ENCODE results near the gene TDRD12. TPM values are rescaled to one million over a fixed set of nuclear protein-coding genes. Genes with fewer than 3 reads are reported as not detected.
"Not testable (repeated sequence)": the region's sequence is repeated elsewhere in the genome, so short reads cannot be mapped to it uniquely, and the experiment has no call there.

TDRD12 gene
- polyA plus RNA-seq, 3 donors = 0.05 TPM; not detected in 2

- Histone ChIP-seq H3K9ac (ENCODE audit: insufficient read depth, low read length, poor library complexity, severe bottlenecking) (no peak overlapping the region), H3K9me3 (replicated peaks in 1 of 2; ENCODE audit: control insufficient read depth in 1 of 2, insufficient read depth in 1 of 2, low read length in 2 of 2) (peaks cover 0 to 5% of the 10 kb centered on the region in 2 donors), H3K79me2 (ENCODE audit: insufficient read depth, low read length) (no peaks in the 10 kb centered on the region), H3K4me1 (ENCODE audit: control insufficient read depth in 1 of 2, insufficient read depth in 2 of 2, low read length in 2 of 2) (no peaks in the 10 kb centered on the region), H3K4me3 (replicated peaks in 1 of 3; ENCODE audit: low read depth in 2 of 3, low read length in 3 of 3) (no peak overlapping the region), H2AFZ (ENCODE audit: insufficient read depth, low read depth, low read length, poor library complexity, severe bottlenecking) (no peak overlapping the region), H3K27me3 (ENCODE audit: control insufficient read depth in 2 of 2, insufficient read depth in 2 of 2, low read length in 2 of 2) (no peaks in the 10 kb centered on the region), H3K4me2 (replicated peaks; ENCODE audit: extremely low read depth, low read length, poor library complexity, severe bottlenecking) (no peak overlapping the region), H4K20me1 (ENCODE audit: insufficient read depth, low read length) (no peaks in the 10 kb centered on the region), H3K36me3 (replicated peaks in 1 of 2; ENCODE audit: control insufficient read depth in 1 of 2, insufficient read depth in 2 of 2, low read length in 2 of 2) (no peaks in the 10 kb centered on the region), H3K27ac (ENCODE audit: low read depth in 1 of 2, low read length in 2 of 2) (no peak overlapping the region)
- no peak for DNase-seq
- Mint-ChIP-seq H3K27me3 (ENCODE audit: low read depth in 3 of 3) (peaks cover 1 to 8% (median 7%) of the 10 kb centered on the region in 3 donors), H3K4me3 (no peak overlapping the region), H3K9me3 (peaks cover 3 to 15% (median 4%) of the 10 kb centered on the region in 7 donors), H3K36me3 (no peaks in the 10 kb centered on the region), H3K27ac (no peak overlapping the region), H3K4me1 (no peaks in the 10 kb centered on the region)
- no peak for TF ChIP-seq CTCF (IDR thresholded peaks at IDR 0.05)
- WGBS (ENCODE audit: insufficient coverage) = no CpG with 5 or more reads among the region's 3 CpGs
- intact Hi-C loops (cut with micrococcal nuclease) = no loop called here
These were observed 37.6 kb downstream of the TDRD12 start for GRCh38 chr19:32757189-32757588.

GRCh38 chr19:32765365-32765764 is 45.8 kb downstream of the TDRD12 start:
- H3K4me1 Mint-ChIP-seq; H3K27ac Mint-ChIP-seq; intact Hi-C loops (cut with micrococcal nuclease); H3K27me3 ChIP-seq (ENCODE audit: control insufficient read depth in 2 of 2, insufficient read depth in 2 of 2, low read length in 2 of 2); DNase-seq; H4K20me1 ChIP-seq (ENCODE audit: insufficient read depth, low read length); H3K9me3 ChIP-seq (replicated peaks in 1 of 2; ENCODE audit: control insufficient read depth in 1 of 2, insufficient read depth in 1 of 2, low read length in 2 of 2); H3K27ac ChIP-seq (ENCODE audit: low read depth in 1 of 2, low read length in 2 of 2); H3K9me3 Mint-ChIP-seq; H3K4me2 ChIP-seq (replicated peaks; ENCODE audit: extremely low read depth, low read length, poor library complexity, severe bottlenecking); H3K4me3 ChIP-seq (replicated peaks in 1 of 3; ENCODE audit: low read depth in 2 of 3, low read length in 3 of 3); H3K9ac ChIP-seq (ENCODE audit: insufficient read depth, low read length, poor library complexity, severe bottlenecking); H3K36me3 ChIP-seq (replicated peaks in 1 of 2; ENCODE audit: control insufficient read depth in 1 of 2, insufficient read depth in 2 of 2, low read length in 2 of 2); H3K4me3 Mint-ChIP-seq; H3K36me3 Mint-ChIP-seq; H3K79me2 ChIP-seq (ENCODE audit: insufficient read depth, low read length); H2AFZ ChIP-seq (ENCODE audit: insufficient read depth, low read depth, low read length, poor library complexity, severe bottlenecking); H3K4me1 ChIP-seq (ENCODE audit: control insufficient read depth in 1 of 2, insufficient read depth in 2 of 2, low read length in 2 of 2): not testable (repeated sequence)
- H3K27me3 Mint-ChIP-seq (ENCODE audit: low read depth in 3 of 3) = peaks cover 9 to 16% (median 9%) of the 10 kb centered on the region in 3 donors
- no CpG with 5 or more reads among the region's 5 CpGs for WGBS (ENCODE audit: insufficient coverage)
